Right forelimb (tissue), 1 donor: Measurements from ENCODE around the gene SLC29A4.
"Not testable (repeated sequence)": the region's sequence is repeated elsewhere in the genome, so short reads cannot be mapped to it uniquely, and the experiment has no call there.

Source experiments
- DNase-seq: peaks from one replicate; pipeline ENCODE4 v3.0.0-alpha.2; 2018

SLC29A4 gene

GRCh38 chr7:5282543-5283316 lies at the start of gene SLC29A4:
SLC29A4 (plus strand) TSS chr7:5282943; CDS start chr7:5287817, 4,874 bp downstream.
- peak; percentile 70 for DNase-seq

GRCh38 chr7:5234852-5235831 lies 47.6 kb upstream of the SLC29A4 start:
- no peak for DNase-seq

GRCh38 chr7:5237286-5237685 lies 45.5 kb upstream of the SLC29A4 start:
- DNase-seq, result no peak

- no peak for DNase-seq
Observed at GRCh38 chr7:5238500-5238899, 44.2 kb upstream of the SLC29A4 start.

- DNase-seq, result no peak
Observed at GRCh38 chr7:5243261-5243660, 39.5 kb upstream of the SLC29A4 start.

- DNase-seq, result peak; percentile 87
Observed at GRCh38 chr7:5248201-5248885, 34.4 kb upstream of the SLC29A4 start.

GRCh38 chr7:5250787-5251186 lies 32.0 kb upstream of the SLC29A4 start:
- DNase-seq, result not testable (repeated sequence)

GRCh38 chr7:5253529-5253928 lies 29.2 kb upstream of the SLC29A4 start:
- not testable (repeated sequence) for DNase-seq

GRCh38 chr7:5254371-5254770 lies 28.4 kb upstream of the SLC29A4 start:
- not testable (repeated sequence) for DNase-seq

GRCh38 chr7:5255832-5256231 lies 26.9 kb upstream of the SLC29A4 start:
- no peak for DNase-seq

GRCh38 chr7:5260530-5261068 lies 22.1 kb upstream of the SLC29A4 start:
- DNase-seq, result not testable (repeated sequence)

- not testable (repeated sequence) for DNase-seq
Observed at GRCh38 chr7:5263066-5263465, 19.7 kb upstream of the SLC29A4 start.

- no peak for DNase-seq
Observed at GRCh38 chr7:5265320-5266190, 17.2 kb upstream of the SLC29A4 start.

GRCh38 chr7:5266191-5267028 lies 16.3 kb upstream of the SLC29A4 start:
- DNase-seq, result no peak

GRCh38 chr7:5267829-5268228 lies 14.9 kb upstream of the SLC29A4 start:
- not testable (repeated sequence) for DNase-seq

GRCh38 chr7:5269992-5270657 lies 12.6 kb upstream of the SLC29A4 start:
- DNase-seq, result not testable (repeated sequence)

- DNase-seq, result no peak
Observed at GRCh38 chr7:5270788-5271187, 12.0 kb upstream of the SLC29A4 start.

GRCh38 chr7:5273831-5274405 lies 8.8 kb upstream of the SLC29A4 start:
- not testable (repeated sequence) for DNase-seq

- no peak for DNase-seq
Observed at GRCh38 chr7:5274441-5274840, 8.3 kb upstream of the SLC29A4 start.

- peak; percentile 62 for DNase-seq
Observed at GRCh38 chr7:5274985-5275431, 7.7 kb upstream of the SLC29A4 start.
